HG03565 (cell line): ENCODE results near the gene DLX6.

Source experiments
- ATAC-seq: cut with Tn5 transposase; IDR thresholded peaks from one replicate; pipeline ENCODE4 v1.9.1; 2021; ENCODE audit warnings: mild to moderate bottlenecking, moderate library complexity; ENCODE audit not compliant: unreplicated experiment

The DLX6 gene

DNA sequence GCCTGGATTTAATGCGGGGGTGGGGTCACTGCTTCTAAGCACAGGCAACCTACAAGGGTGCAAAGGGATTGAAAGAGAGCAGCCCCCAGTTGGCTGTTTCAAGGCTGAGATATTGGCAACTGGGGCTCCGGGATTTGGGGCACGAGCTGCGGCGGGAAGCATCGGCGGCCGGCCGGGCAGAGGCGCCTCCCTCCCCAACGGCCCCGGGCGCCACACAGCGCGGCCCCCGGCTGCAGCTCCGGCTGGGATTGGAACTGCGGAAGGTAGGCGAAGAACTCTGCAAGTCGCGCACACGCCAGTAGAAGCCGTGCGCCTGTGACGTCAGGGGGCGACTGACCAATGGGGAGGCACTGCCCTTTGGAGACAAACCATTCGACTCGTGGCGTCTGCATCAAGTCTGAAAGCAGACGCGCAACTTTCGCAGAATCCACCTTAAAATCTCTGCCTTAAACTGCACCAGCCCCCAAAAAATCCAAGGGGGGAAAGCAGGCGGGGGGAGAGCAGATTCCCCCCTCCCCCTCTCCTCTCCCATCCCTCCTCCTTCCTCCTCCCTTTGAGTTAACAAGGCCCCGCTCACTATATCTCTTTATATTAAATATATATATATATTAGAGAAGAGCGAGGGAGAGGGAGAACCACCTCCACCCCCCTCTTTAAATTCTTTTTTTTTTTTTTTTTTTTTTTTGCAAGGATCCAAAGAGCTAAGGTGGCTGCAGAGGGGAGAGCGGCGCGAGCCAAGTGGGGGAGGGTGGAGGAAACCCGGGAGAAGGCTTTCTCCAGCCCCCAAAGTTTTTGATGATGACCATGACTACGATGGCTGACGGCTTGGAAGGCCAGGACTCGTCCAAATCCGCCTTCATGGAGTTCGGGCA, at the start of gene DLX6:
Gene DLX6 (plus strand): TSS at position 371 of the 872 bp plus-strand sequence. CDS start 425 bp downstream, at position 796.
- ATAC-seq, result no peak

DNA sequence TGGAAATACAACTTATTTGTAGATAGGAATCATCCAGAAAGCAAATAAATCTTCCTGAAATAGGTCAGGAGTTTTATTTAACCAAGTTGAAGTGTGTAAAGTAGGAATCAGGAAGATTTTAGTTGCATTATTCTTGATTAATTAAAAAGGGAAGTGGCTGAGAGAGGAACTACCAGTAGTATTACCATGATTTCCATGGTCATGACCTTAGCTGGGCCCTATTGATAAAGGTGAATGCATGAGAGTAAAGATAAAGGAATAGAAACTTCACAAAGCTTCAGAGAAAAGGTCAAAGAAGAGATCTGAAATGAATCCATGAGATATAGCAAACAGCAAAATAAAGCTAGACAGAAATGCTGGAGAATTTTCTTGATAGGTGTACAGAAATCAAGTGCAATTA, 46.2 kb upstream of the DLX6 start:
- no peak for ATAC-seq

GRCh38 chr7:96962221-96962885, 43.0 kb upstream of the DLX6 start:
- no peak for ATAC-seq

DNA sequence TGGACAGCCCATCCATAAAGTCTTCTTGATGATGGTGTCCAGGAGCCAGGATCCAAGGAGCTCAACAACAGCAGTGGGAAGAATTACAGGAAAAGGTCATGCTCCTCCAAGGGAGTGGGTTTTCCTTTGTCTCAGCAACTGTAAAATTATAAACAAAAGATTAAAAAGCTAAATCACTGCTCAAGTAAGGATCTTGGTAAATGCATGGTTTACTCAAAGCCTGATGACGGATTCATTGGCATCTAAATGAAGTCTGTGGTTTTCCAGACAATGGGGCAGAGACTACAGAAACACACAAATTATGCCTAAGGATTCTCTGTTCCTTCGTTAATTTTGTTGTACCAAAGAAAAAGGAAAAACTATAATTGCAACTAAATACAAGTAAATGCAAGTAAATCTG, 36.4 kb upstream of the DLX6 start:
- no peak for ATAC-seq

DNA sequence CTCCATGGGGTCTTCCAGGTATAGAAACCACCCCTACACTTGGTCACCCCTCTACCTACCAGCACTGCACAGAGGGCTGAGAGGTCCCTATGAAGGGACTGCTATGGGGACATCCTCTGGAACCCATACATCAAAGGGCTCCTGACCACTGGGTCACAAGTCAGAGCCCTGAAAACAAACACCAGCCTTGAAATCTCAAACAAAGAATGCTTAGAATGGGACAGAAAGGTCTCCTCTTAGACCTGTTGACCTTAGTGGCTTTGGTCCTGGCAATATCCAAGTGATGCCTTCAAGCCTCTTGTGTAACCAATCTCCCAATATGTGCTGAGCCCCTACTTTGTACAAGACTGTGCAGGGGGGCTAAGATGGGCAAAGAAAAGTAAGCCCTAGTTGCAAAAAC, 34.6 kb upstream of the DLX6 start:
- no peak for ATAC-seq

GRCh38 chr7:96973986-96974385, 31.4 kb upstream of the DLX6 start:
- ATAC-seq, result no peak

DNA sequence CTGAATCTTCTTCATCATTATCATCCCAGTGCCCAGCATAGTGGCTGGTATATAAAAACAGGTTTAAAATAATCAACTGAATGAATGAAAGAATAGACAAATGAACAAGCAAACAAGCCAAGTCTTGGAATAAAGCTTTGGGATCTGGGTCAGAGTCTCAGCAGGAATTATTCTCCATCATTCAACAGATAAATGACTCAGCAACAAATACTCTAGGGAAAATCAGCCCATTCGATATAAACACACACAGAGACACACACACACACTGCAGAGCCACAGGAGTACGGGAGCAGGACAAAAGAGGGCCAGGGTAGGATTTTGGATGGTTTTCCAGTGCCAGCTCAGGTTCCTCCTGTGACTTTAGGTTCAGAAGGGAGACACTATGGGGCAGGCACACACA, 29.2 kb upstream of the DLX6 start:
- no peak for ATAC-seq

- ATAC-seq, result no peak
These were observed 27.9 kb upstream of the DLX6 start for GRCh38 chr7:96977445-96977844.

GRCh38 chr7:96979551-96980276, 25.6 kb upstream of the DLX6 start:
- ATAC-seq, result no peak

- ATAC-seq, result no peak
These were observed 22.8 kb upstream of the DLX6 start for GRCh38 chr7:96982586-96982985.

DNA sequence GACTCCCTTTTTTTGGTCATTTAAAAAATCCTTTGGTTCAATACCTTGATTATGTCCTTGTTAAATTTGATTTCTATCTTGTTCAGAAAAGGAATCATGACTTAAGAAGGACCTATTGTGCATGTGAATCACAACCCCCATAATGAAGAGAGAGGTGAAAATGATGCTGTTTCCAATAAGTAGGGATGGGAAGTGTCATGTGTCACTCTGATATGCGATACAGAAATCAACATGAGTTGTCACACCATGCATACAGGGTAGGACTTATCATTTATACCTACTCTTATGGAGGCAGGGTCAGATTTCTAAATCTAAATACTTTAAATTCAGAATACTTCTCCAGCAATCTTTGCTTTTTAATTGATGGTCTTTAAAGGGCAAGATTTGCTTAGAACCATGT, 19.4 kb upstream of the DLX6 start:
- ATAC-seq, result no peak

DNA sequence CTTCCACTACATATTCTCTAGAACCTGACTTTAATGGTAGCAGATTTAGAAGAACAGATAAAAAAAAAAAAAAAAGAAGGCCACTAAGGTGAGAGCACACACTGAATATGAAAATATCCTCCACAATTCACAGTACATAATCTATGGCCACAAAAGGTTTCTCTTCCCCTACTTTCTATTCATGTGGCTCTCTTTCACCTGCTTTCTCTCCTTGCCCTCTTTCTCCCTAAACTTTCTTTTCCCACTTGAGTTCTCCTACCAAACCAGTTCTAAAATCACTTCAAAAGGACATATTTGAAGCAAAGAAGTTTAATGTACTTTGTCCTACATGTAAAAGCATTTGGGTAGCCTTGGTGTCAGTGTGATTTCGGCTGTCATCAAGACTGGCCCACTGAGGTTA, 18.5 kb upstream of the DLX6 start:
- ATAC-seq, result no peak

DNA sequence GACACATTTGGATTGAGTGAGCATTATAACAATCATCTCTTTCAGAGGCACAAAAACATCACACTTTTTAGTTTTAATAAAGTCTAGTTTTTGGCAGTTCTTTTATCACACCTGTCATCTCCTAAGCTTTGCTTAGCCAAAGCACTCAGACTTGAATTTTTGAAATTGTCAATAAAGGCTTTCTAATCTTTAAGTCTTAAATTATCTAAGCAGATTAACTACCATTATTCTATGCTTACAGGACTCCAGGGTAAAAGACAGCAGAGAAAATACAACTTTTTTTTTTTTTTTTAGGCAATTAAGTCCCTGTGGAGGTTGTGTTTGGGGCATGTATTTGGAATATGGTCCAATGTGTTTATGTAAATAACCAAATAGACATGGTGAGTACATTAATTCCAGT, 17.6 kb upstream of the DLX6 start:
- no peak for ATAC-seq

DNA sequence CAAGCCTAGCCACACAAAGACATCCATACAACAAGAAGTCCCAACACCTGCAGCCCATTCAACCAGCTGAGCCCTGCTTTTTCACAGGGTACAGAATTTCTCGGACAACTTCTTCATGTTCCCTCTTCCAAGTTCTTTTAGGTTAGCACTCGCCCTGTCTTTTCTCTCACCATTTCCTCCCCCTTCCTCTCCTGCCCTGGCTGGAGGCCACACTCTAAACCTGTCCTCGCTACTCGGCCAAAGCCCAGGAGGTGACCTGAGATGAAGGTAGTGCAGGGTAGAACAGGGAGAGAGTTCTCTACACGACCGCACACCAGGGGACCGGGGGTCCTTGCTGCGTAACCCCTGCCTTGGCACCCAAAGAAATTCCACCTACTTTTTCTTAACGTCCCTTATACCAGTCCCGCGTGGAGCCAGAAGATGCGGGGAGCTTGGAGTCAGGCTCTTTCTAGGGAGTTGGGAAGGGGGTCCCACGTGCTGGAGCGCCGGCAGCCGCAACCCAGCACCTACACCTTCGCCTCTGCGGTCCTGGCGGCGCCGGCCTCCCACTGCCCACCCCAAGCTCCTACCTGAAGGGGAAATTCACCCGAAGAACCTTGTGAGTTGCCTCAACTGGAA, 16.0 kb upstream of the DLX6 start:
- ATAC-seq, result no peak

- no peak for ATAC-seq
These were observed 15.5 kb upstream of the DLX6 start for GRCh38 chr7:96989859-96990317.

- ATAC-seq, result no peak
These were observed 13.7 kb upstream of the DLX6 start for GRCh38 chr7:96991546-96992191.

DNA sequence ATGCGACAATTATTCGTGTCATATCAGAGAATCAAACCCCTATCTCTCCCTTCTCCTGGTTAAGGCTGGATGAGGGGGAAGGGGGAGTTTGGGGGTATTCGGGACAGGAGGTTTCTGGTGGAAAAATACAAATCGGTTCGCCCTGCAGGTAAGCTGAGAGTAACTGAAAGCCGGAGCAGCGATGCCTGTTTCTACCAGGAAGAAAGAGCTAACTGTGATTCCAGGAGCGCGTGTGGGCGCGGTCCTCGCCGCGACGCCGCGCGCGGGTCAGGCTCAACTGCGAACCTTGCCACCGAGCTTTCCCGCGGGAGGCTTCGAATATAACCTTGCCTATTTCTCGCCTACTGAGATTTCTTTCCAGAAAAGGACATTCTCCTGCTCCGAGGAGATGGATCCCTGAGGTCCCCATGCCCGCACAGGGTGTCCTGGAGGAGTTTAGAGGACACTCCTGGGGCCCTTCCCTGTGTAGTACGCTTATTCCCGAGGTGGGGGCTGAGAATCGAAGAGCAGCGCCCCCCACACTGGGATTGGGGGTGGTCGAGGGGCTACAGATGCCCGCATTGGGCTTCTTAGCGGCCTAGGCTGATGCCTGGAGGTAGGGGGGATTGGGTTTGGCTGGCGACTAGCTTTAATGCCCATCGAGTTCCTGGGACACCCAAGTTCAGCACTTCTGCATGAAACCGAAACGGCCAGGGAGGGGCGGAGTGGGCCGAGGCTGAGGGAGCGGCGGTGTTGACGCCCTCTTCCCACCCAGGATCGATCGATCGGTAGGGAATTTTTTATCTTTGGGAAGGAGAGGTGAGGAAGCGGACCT, 13.0 kb upstream of the DLX6 start:
- no peak for ATAC-seq

DNA sequence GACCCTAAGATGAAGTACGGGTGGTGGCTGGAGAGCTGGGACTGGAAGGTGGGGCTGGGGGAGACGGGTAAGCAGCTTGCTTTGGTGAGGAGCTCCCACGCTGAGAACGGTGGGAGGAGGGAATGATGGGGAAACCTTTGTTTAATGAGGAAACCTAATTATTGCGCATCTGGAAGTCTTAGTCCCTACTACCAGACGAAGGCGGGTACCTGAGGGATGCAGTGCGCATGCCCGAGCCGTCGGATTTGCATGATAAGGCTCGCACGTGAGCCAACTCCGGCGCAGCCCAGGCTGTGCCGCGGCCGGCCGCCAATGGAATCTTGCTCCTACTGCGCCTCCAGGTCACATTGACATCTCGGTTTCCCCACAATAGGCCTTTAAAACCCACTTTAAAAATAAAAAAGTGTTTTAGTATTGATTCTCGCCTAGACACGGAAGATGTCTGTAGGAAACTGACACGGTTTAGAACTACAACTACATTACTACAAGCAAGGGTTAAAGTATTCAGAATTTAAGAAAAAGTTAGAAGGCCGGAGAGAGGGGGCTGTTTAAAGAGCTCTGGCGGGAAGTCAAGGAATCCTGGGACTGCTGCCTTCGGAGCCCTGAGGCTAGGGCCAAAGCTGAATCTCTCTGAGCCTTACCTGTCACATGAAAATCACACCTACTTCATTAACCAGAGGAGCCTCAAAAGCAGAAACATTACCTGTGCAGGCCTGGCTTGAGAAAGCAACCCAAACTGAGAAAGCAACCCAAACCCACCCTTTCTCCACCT, 12.1 kb upstream of the DLX6 start:
- ATAC-seq, result no peak

- ATAC-seq, result no peak
These were observed 11.4 kb upstream of the DLX6 start for GRCh38 chr7:96993980-96994379.
